Karpas-422 (cell line): Measurements from ENCODE around the gene CAMK2A. TPM values are rescaled to one million over a fixed set of nuclear protein-coding genes. Genes with fewer than 3 reads are reported as not detected.

ENCODE experiments used
- DNase-seq: peaks from one replicate; pipeline ENCODE4 v3.0.0-alpha.2; 2015
- H2AFZ ChIP-seq: fragments of 200-600 bp; sonication (generic); 2 replicates; pipeline ENCODE4 v1.6.1; 2014; ENCODE audit warnings: antibody characterized with exemption, low read length, mixed read lengths
- H3K27ac ChIP-seq: fragments of 200-600 bp; sonication (generic); 2 replicates; pipeline ENCODE4 v1.5.1; 2014; ENCODE audit warnings: mild to moderate bottlenecking, low read length, moderate library complexity
- H3K27me3 ChIP-seq: fragments of 200-600 bp; sonication (generic); 2 replicates; pipeline ENCODE4 v1.6.1; 2014; ENCODE audit warnings: low read length, mixed read lengths
- H3K36me3 ChIP-seq: fragments of 200-600 bp; sonication (generic); 2 replicates; pipeline ENCODE4 v1.6.1; 2014; ENCODE audit warnings: low read length, mixed read lengths; ENCODE audit not compliant: insufficient read depth
- H3K4me1 ChIP-seq: fragments of 200-600 bp; sonication (generic); 2 replicates; pipeline ENCODE4 v1.6.1; 2014; ENCODE audit warnings: mild to moderate bottlenecking, low read length, mixed read lengths
- H3K4me2 ChIP-seq: fragments of 200-600 bp; sonication (generic); 2 replicates; pipeline ENCODE4 v1.6.1; 2014; ENCODE audit warnings: low read length, low read depth, mild to moderate bottlenecking; ENCODE audit not compliant: poor library complexity, severe bottlenecking
- H3K4me3 ChIP-seq: fragments of 200-600 bp; sonication (generic); 2 replicates; pipeline ENCODE4 v1.5.1; 2014; ENCODE audit warnings: mild to moderate bottlenecking, antibody characterized with exemption, low read length, mixed read lengths
- H3K79me2 ChIP-seq: fragments of 200-600 bp; sonication (generic); 2 replicates; pipeline ENCODE4 v1.6.1; 2014; ENCODE audit warnings: mild to moderate bottlenecking, low read length, mixed read lengths
- H3K9ac ChIP-seq: fragments of 200-600 bp; sonication (generic); 2 replicates; pipeline ENCODE4 v1.6.0; 2014; ENCODE audit warnings: low read length
- H3K9me2 ChIP-seq: fragments of 200-600 bp; sonication (generic), shearing (Covaris generic); replicated peaks from 2 replicates; pipeline ENCODE4 v1.6.0; 2014; ENCODE audit warnings: mild to moderate bottlenecking, low read length, moderate library complexity; ENCODE audit not compliant: insufficient read depth
- H3K9me3 ChIP-seq: fragments of 300-700, 200-600 bp; sonication (generic); 2 replicates; pipeline ENCODE4 v1.6.1; 2014; ENCODE audit warnings: low read length, mixed read lengths
- H4K20me1 ChIP-seq: fragments of 200-600 bp; sonication (generic); 2 replicates; pipeline ENCODE4 v1.6.1; 2014; ENCODE audit warnings: mild to moderate bottlenecking, antibody characterized with exemption, low read length, low read depth; ENCODE audit not compliant: insufficient read depth
- total RNA-seq: library from RNA; depleted of rRNA; stranded (reverse); fragments of >200 nt; shearing (Covaris generic); gene quantifications from 2 replicates; pipeline ENCODE4 v1.2.3, GENCODE V29; 2014; ENCODE audit warnings: low replicate concordance

Gene CAMK2A
- total RNA-seq, 1 experiment from 2014 or later = not detected

DNA sequence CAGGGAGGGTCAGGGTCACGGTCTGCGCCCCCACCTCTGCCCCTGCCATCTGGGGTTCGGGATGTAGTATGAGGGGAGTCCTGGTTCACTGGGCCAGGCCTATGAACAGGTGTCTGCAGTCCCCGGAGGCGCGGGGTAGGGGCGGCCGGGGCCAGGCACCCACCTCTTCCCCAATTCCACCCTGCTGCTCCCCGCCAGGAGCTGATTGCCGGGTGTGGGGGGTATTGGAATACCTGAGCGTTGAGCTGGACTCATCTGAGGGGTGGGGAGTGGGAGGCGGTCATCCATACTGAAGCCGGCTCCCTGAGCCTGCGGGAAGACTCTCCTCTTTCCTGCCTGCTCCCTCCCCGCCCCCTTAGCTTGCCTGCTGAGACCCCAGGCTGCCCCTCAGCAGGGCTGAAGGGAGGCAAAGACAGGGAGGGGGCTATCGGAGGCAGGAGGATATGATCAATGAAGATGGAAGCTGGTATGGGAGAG, 99.0 kb downstream of the CAMK2A start:
- Histone ChIP-seq H3K27me3 (no peaks in the 10 kb centered on the region), H3K4me2 (no peak overlapping the region), H3K4me3 (no peak overlapping the region), H3K9me3 (no peaks in the 10 kb centered on the region), H2AFZ (no peak overlapping the region), H3K36me3 (no peaks in the 10 kb centered on the region), H3K9ac (no peak overlapping the region), H3K9me2 (no peaks in the 10 kb centered on the region), H3K79me2 (no peaks in the 10 kb centered on the region), H3K27ac (no peak overlapping the region), H3K4me1 (no peaks in the 10 kb centered on the region), H4K20me1 (no peaks in the 10 kb centered on the region)
- no peak for DNase-seq

DNA sequence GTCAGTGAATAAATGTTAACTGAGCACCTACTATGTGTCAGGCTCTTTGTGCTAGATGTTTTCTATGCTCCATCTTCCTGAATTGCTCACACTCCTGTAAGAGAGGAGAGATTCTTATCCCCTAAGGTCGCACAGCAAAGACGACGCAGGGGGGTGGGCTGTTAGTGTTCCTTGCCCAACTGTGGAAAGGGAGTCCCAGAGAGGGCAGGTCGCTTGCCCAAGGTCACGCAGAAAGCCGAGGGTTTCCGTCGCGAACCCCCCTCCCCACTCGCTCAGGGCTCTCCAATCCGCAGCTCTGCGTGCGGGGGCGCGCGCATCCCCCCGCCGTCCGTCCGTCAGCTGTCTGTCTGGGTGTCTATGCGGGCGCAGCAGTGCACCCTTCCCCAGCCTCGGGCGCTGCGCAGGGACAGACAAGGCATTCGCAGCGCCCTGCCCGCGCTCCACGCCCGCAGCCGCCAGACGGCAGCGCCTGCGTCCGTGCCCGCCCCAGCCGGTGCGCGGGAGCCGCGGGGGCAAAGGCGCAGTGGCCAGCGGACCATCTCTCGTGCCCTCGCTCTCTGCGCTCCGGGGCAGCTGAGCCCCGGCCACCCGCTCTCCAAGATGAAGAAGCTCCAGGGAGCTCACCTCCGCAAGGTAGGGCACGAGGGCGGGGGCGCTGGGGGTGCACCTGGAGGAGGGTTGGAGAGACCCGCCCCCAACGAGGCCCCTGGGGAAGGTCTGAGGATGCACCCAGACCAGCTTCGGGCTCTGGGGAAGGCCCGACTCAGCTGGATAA, 99.7 kb downstream of the CAMK2A start, which contains the start of gene SLC6A7:
TSS of gene SLC6A7 (plus strand) at position 335 of the 775 bp plus-strand sequence. CDS start at position 601, 266 bp downstream.
- no peaks in the 10 kb centered on the region for H3K4me1 ChIP-seq
- no peak for DNase-seq
- no peaks in the 10 kb centered on the region for H3K9me3 ChIP-seq
- H3K79me2 ChIP-seq = no peaks in the 10 kb centered on the region
- H4K20me1 ChIP-seq = no peaks in the 10 kb centered on the region
- H3K9ac ChIP-seq = no peak within 1 kb of the TSS
- H3K27ac ChIP-seq = no peak within 1 kb of the TSS
- H3K9me2 ChIP-seq = no peaks in the 10 kb centered on the region
- H3K27me3 ChIP-seq = no peaks in the 10 kb centered on the region
- no peak within 1 kb of the TSS for H3K4me2 ChIP-seq
- no peak within 1 kb of the TSS for H2AFZ ChIP-seq
- no peaks in the 10 kb centered on the region for H3K36me3 ChIP-seq
- H3K4me3 ChIP-seq = no peak within 1 kb of the TSS

- Histone ChIP-seq H3K9ac (no peak overlapping the region), H3K27ac (no peak overlapping the region), H2AFZ (no peak overlapping the region), H3K4me3 (no peak overlapping the region), H3K79me2 (no peaks in the 10 kb centered on the region), H3K4me2 (no peak overlapping the region), H4K20me1 (no peaks in the 10 kb centered on the region), H3K27me3 (no peaks in the 10 kb centered on the region), H3K4me1 (no peaks in the 10 kb centered on the region), H3K36me3 (no peaks in the 10 kb centered on the region), H3K9me3 (no peaks in the 10 kb centered on the region), H3K9me2 (no peaks in the 10 kb centered on the region)
- no peak for DNase-seq
These were observed 100.2 kb downstream of the CAMK2A start for GRCh38 chr5:150189326-150189725.

DNA sequence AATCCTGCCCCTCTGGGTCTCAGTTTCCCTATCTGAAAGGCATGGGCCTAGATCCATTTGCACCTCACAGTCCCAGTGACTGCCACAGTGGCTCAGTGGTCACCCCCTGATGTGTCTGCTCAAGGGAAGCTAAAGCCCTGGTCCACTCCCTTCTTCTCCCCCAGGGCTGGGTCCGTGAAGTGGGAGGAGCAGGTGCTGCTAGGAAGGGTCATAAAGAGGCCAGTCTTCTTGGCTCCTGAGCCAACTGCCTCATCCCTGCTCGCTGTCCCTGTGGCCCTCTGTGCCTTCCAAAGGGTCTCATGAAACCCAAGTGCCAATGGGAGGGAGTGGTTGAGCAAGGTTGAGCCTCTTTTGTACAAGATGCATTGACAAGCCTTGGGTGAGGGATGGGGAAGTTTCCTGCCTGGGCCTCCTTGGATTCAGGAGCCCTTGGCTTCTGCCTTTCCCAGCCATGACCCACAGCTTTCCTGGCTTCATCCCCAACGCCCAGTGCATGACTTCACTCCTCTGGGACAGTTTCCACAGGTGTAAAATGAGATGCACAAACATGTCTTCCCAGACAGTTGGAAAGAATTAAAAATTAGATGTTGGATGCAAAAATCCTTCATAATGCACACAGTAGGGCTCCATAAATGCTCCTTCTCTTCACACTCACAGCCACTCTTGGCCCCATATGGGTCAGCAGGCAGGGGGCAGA, 101.3 kb downstream of the CAMK2A start:
- Histone ChIP-seq H3K79me2 (no peaks in the 10 kb centered on the region), H3K9me2 (no peaks in the 10 kb centered on the region), H3K27ac (no peak overlapping the region), H3K4me1 (no peaks in the 10 kb centered on the region), H4K20me1 (no peaks in the 10 kb centered on the region), H3K4me2 (no peak overlapping the region), H3K9me3 (no peaks in the 10 kb centered on the region), H3K4me3 (no peak overlapping the region), H2AFZ (no peak overlapping the region), H3K27me3 (no peaks in the 10 kb centered on the region), H3K9ac (no peak overlapping the region), H3K36me3 (no peaks in the 10 kb centered on the region)
- no peak for DNase-seq

DNA sequence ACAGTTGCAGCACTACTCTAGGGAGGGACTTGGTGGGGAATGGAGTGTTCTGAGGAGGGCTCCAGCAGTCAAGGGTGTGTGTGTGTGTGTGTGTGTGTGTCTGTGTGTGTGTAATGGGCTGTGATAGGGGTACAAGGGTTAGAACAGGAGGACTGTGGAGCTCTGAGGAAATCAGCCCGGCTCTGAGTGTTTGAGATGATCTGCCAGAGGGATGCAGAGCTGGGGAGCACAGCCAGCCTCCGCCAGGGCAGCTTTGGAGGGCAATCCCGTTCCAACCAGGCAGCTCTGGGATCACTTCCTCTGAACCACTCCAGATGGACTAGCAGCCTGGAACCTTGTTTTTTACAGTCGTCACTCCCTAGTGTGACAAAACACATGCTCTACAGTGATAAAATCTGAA, 102.7 kb downstream of the CAMK2A start:
- DNase-seq = no peak
- Histone ChIP-seq H3K9me3 (no peaks in the 10 kb centered on the region), H3K27ac (no peak overlapping the region), H3K4me3 (no peak overlapping the region), H3K27me3 (no peaks in the 10 kb centered on the region), H3K9me2 (no peaks in the 10 kb centered on the region), H3K36me3 (no peaks in the 10 kb centered on the region), H3K4me2 (no peak overlapping the region), H4K20me1 (no peaks in the 10 kb centered on the region), H2AFZ (no peak overlapping the region), H3K4me1 (no peaks in the 10 kb centered on the region), H3K9ac (no peak overlapping the region), H3K79me2 (no peaks in the 10 kb centered on the region)

GRCh38 chr5:150186137-150186536, 103.4 kb downstream of the CAMK2A start:
- Histone ChIP-seq H3K4me2 (no peak overlapping the region), H2AFZ (no peak overlapping the region), H3K27me3 (no peaks in the 10 kb centered on the region), H3K4me1 (no peaks in the 10 kb centered on the region), H3K4me3 (no peak overlapping the region), H4K20me1 (no peaks in the 10 kb centered on the region), H3K36me3 (no peaks in the 10 kb centered on the region), H3K27ac (no peak overlapping the region), H3K79me2 (no peaks in the 10 kb centered on the region), H3K9ac (no peak overlapping the region), H3K9me3 (no peaks in the 10 kb centered on the region), H3K9me2 (no peaks in the 10 kb centered on the region)
- no peak for DNase-seq

DNA sequence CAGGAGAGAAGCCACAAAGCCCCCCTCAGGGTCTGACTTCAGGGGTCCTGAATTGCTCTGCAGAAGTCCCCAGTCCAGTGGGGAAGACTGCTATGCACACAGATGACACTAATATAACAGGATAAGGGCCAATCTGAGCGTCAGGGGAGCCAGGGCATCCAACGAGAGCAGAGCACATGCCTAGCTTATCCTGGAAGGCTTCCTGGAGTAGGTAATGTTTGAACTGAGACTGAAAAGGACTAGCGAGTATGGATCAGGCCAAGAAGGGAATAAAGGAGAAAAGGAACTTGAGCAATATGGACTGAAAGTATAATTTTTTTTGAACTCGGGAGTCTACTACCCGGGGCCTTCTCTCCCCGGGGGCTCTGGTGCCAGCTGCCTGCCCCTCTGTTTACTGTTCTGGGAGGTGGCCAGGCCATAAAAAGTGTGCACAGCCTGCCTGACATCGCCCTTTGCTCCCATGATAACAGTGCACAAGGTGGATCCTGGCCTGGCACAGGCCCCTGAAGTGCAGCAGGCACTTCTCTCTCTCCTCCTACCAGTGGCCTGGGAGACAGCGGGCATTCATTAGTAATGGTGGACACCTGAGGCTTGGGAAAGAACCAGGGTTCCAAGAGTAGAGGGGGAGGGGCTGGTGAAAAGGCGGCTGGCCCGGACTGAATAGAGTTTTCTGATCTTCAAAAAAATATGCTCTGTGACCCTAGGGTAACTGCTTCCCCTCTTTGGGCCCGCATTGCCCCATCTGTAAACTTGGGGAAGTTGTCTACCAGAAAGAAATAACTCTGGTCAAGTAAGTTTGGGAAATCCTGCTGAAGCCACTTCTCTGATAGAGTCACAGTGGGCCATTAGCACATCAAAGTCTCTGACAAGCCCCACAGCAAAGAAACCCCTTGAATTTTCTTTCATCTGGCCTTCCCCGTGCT, 104.3 kb downstream of the CAMK2A start:
- Histone ChIP-seq H3K27ac (no peak overlapping the region), H3K4me1 (no peaks in the 10 kb centered on the region), H3K79me2 (no peaks in the 10 kb centered on the region), H2AFZ (no peak overlapping the region), H3K4me3 (no peak overlapping the region), H3K9me2 (no peaks in the 10 kb centered on the region), H3K9me3 (no peaks in the 10 kb centered on the region), H3K4me2 (no peak overlapping the region), H3K9ac (no peak overlapping the region), H3K27me3 (no peaks in the 10 kb centered on the region), H4K20me1 (no peaks in the 10 kb centered on the region), H3K36me3 (no peaks in the 10 kb centered on the region)
- no peak for DNase-seq

GRCh38 chr5:150184006-150184405, 105.6 kb downstream of the CAMK2A start:
- no peaks in the 10 kb centered on the region for H3K36me3 ChIP-seq
- H3K27ac ChIP-seq = no peak overlapping the region
- no peak for DNase-seq
- no peak overlapping the region for H2AFZ ChIP-seq
- H3K27me3 ChIP-seq = no peaks in the 10 kb centered on the region
- H3K4me2 ChIP-seq = no peak overlapping the region
- H3K9me2 ChIP-seq = no peaks in the 10 kb centered on the region
- H3K9ac ChIP-seq = no peak overlapping the region
- no peaks in the 10 kb centered on the region for H3K9me3 ChIP-seq
- no peaks in the 10 kb centered on the region for H3K4me1 ChIP-seq
- no peak overlapping the region for H3K4me3 ChIP-seq
- no peaks in the 10 kb centered on the region for H3K79me2 ChIP-seq
- H4K20me1 ChIP-seq = no peaks in the 10 kb centered on the region
